CD14-positive monocyte (primary cell): ENCODE results near the gene EIF4E1B. TPM values are rescaled to one million over a fixed set of nuclear protein-coding genes. Genes with fewer than 3 reads are reported as not detected.
A peak's percentile ranks its signal among the peaks of the same experiment; 100 is the strongest.

ENCODE experiments used
- DNase-seq, 3 donors: peaks; one replicate each; pipeline ENCODE4 v3.0.0-alpha.2; 2011 to 2022
- H2AFZ ChIP-seq: 2 replicates; pipeline ENCODE4 v1.6.0; 2012; ENCODE audit warnings: mild to moderate bottlenecking, low read depth, low read length, inconsistent platforms; ENCODE audit not compliant: insufficient read depth, poor library complexity, severe bottlenecking
- H3K27ac ChIP-seq, 2 donors: 1 replicate in 1 of 2; 2 replicates in 1 of 2; pipeline ENCODE4 v1.5.1; 2012 to 2013; ENCODE audit warnings: low read length in 2 of 2, control low read depth in 1 of 2, inconsistent platforms in 1 of 2, low read depth in 1 of 2, mild to moderate bottlenecking in 1 of 2
- H3K27me3 ChIP-seq, 2 donors: one replicate each; pipeline versions ENCODE4 v1.6.0 to v1.6.1; 2011 to 2013; ENCODE audit warnings: low read length in 2 of 2; ENCODE audit not compliant: control insufficient read depth in 2 of 2, insufficient read depth in 2 of 2
- H3K36me3 ChIP-seq, 2 donors: replicated peaks in 1 of 2; 1 replicate in 1 of 2; 2 replicates in 1 of 2; pipeline versions ENCODE4 v1.5.1 to v1.6.1; 2012 to 2013; ENCODE audit warnings: low read length in 2 of 2, control low read depth in 1 of 2, inconsistent platforms in 1 of 2, mild to moderate bottlenecking in 1 of 2; ENCODE audit not compliant: insufficient read depth in 2 of 2, control insufficient read depth in 1 of 2
- H3K4me1 ChIP-seq, 2 donors: 1 replicate in 1 of 2; 2 replicates in 1 of 2; pipeline versions ENCODE4 v1.5.1 to v1.6.1; 2012 to 2013; ENCODE audit warnings: low read length in 2 of 2, control low read depth in 1 of 2, inconsistent platforms in 1 of 2, mild to moderate bottlenecking in 1 of 2, moderate library complexity in 1 of 2; ENCODE audit not compliant: insufficient read depth in 2 of 2, control insufficient read depth in 1 of 2
- H3K4me2 ChIP-seq: replicated peaks from 2 replicates; pipeline ENCODE3; 2012; ENCODE audit warnings: low read length, moderate library complexity, mild to moderate bottlenecking; ENCODE audit not compliant: poor library complexity, severe bottlenecking; ENCODE audit errors: extremely low read depth
- H3K4me3 ChIP-seq, 3 experiments: fragments of 200-600 bp in 1 of 3; sonication (generic) in 1 of 3; replicated peaks in 1 of 3; 1 replicate in 2 of 3; 2 replicates in 1 of 3; pipeline ENCODE4 v1.5.1; 2011 to 2013; ENCODE audit warnings: low read length in 3 of 3, mild to moderate bottlenecking in 3 of 3, control low read depth in 2 of 3, low read depth in 2 of 3, inconsistent platforms in 1 of 3, moderate library complexity in 1 of 3
- H3K79me2 ChIP-seq: 2 replicates; pipeline ENCODE4 v1.6.0; 2012; ENCODE audit warnings: mild to moderate bottlenecking, control low read depth, inconsistent platforms, low read length, moderate library complexity; ENCODE audit not compliant: insufficient read depth
- H3K9ac ChIP-seq: 2 replicates; pipeline ENCODE4 v1.6.0; 2017; ENCODE audit warnings: low read length, mild to moderate bottlenecking; ENCODE audit not compliant: insufficient read depth, poor library complexity, severe bottlenecking
- H3K9me3 ChIP-seq, 2 donors: replicated peaks in 1 of 2; 1 replicate in 1 of 2; 2 replicates in 1 of 2; pipeline versions ENCODE4 v1.5.1 to v1.6.1; 2012 to 2013; ENCODE audit warnings: low read length in 2 of 2, control low read depth in 1 of 2; ENCODE audit not compliant: control insufficient read depth in 1 of 2, insufficient read depth in 1 of 2
- H4K20me1 ChIP-seq: 2 replicates; pipeline ENCODE4 v1.6.0; 2012; ENCODE audit warnings: mild to moderate bottlenecking, low read length, control low read depth, moderate library complexity; ENCODE audit not compliant: insufficient read depth
- H3K27ac Mint-ChIP-seq, 7 donors: one replicate each; pipeline ENCODE4 v1.8.0; 2020; ENCODE audit warnings: mild to moderate bottlenecking in 7 of 7, mixed read lengths in 7 of 7, moderate library complexity in 6 of 7, inconsistent platforms in 2 of 7
- H3K27me3 Mint-ChIP-seq, 3 donors: one replicate each; pipeline ENCODE4 v1.8.0; 2021 to 2022; ENCODE audit warnings: low read depth in 3 of 3, mild to moderate bottlenecking in 3 of 3, mixed read lengths in 3 of 3, moderate library complexity in 3 of 3, inconsistent platforms in 1 of 3
- H3K36me3 Mint-ChIP-seq, 2 donors: one replicate each; pipeline ENCODE4 v1.8.0; 2020; ENCODE audit warnings: mixed read lengths in 2 of 2, inconsistent platforms in 1 of 2, mild to moderate bottlenecking in 1 of 2
- H3K4me1 Mint-ChIP-seq: one replicate; pipeline ENCODE4 v1.8.0; 2020; ENCODE audit warnings: mild to moderate bottlenecking, mixed read lengths
- H3K4me3 Mint-ChIP-seq, 2 donors: one replicate each; pipeline ENCODE4 v1.8.0; 2020; ENCODE audit warnings: mild to moderate bottlenecking in 2 of 2, mixed read lengths in 2 of 2, moderate library complexity in 1 of 2
- H3K9me3 Mint-ChIP-seq, 7 donors: one replicate each; pipeline ENCODE4 v1.8.0; 2020 to 2022; ENCODE audit warnings: mixed read lengths in 7 of 7, mild to moderate bottlenecking in 6 of 7, moderate library complexity in 6 of 7, inconsistent platforms in 2 of 7
- WGBS: methylation state at CpG from one replicate; pipeline ENCODE4 v1.1.5; 2013; ENCODE audit warnings: missing lambda C conversion rate; ENCODE audit not compliant: insufficient coverage; 5-methylcytosine and 5-hydroxymethylcytosine counted together
- intact Hi-C, 2 donors: fragments of 100-400 bp; cut with micrococcal nuclease; formaldehyde crosslinking; loops; one replicate each; pipeline versions ENCODE4 v1.15.0 to v1.15.1; 2023
- polyA plus RNA-seq, 3 donors: library from polyadenylated mRNA; depleted of rRNA in 1 of 3; unstranded in 2 of 3; stranded (reverse) in 1 of 3; fragments of 300-500 nt in 2 of 3; fragments of >200 nt in 1 of 3; fragmentation: Illumina TruSeq in 2 of 3; gene quantifications; 1 replicate in 2 of 3; 2 replicates in 1 of 3; pipeline ENCODE4 v1.2.3, GENCODE V29; 2012 to 2021
- TF ChIP-seq, protein P1 (sequence below): fragments of 200-600 bp; IDR thresholded peaks from one replicate; pipeline ENCODE4 v1.8.0; 2022; ENCODE audit warnings: antibody characterized with exemption, mild to moderate bottlenecking

Gene EIF4E1B
- polyA plus RNA-seq, 3 donors: not detected

DNA sequence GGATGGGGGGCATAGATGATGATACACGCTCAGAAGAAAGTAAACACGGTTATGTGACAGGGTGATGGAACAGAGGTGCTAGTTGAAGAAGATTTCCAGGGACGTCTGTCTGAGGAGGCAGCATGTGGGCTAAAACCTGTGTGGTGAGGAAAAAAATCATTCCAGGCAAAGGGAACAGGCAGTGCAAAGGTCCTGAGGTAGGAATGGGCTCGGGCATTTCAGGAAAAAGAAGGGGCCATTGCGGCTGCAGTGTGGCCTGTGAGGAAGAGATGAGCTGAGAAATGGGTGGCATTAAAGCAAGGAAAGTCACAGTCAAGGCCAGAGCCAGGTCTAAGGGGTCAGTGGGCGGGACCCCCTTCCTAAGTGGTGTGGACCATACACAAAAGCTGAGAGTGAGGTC is 35.0 kb downstream of the EIF4E1B start:
- H3K27ac ChIP-seq: no peak overlapping the region
- TF ChIP-seq, protein P1, sequence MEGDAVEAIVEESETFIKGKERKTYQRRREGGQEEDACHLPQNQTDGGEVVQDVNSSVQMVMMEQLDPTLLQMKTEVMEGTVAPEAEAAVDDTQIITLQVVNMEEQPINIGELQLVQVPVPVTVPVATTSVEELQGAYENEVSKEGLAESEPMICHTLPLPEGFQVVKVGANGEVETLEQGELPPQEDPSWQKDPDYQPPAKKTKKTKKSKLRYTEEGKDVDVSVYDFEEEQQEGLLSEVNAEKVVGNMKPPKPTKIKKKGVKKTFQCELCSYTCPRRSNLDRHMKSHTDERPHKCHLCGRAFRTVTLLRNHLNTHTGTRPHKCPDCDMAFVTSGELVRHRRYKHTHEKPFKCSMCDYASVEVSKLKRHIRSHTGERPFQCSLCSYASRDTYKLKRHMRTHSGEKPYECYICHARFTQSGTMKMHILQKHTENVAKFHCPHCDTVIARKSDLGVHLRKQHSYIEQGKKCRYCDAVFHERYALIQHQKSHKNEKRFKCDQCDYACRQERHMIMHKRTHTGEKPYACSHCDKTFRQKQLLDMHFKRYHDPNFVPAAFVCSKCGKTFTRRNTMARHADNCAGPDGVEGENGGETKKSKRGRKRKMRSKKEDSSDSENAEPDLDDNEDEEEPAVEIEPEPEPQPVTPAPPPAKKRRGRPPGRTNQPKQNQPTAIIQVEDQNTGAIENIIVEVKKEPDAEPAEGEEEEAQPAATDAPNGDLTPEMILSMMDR: no peak
- H3K9ac ChIP-seq: no peak overlapping the region
- H3K36me3 ChIP-seq: no peaks in the 10 kb centered on the region
- peaks cover 3% of the 10 kb centered on the region in 2 donors for H3K4me1 ChIP-seq
- H3K9me3 Mint-ChIP-seq: peaks cover 0 to 9% (median 0%) of the 10 kb centered on the region in 7 donors
- peaks cover 13 to 44% (median 24%) of the 10 kb centered on the region in 3 donors for H3K27me3 Mint-ChIP-seq
- H3K9me3 ChIP-seq: no peaks in the 10 kb centered on the region
- DNase-seq: no peak
- intact Hi-C loops: no loop called here
- H3K4me2 ChIP-seq: no peak overlapping the region
- no peak overlapping the region for H3K27ac Mint-ChIP-seq
- H3K27me3 ChIP-seq: no peaks in the 10 kb centered on the region
- peaks cover 2% of the 10 kb centered on the region for H3K4me1 Mint-ChIP-seq
- no peak overlapping the region for H3K4me3 Mint-ChIP-seq
- no peaks in the 10 kb centered on the region for H3K79me2 ChIP-seq
- no peaks in the 10 kb centered on the region for H4K20me1 ChIP-seq
- no peaks in the 10 kb centered on the region for H3K36me3 Mint-ChIP-seq
- WGBS: 94% methylated on average over 6 of the region's 6 CpGs
- no peak overlapping the region for H3K4me3 ChIP-seq
- H2AFZ ChIP-seq: no peak overlapping the region

DNA sequence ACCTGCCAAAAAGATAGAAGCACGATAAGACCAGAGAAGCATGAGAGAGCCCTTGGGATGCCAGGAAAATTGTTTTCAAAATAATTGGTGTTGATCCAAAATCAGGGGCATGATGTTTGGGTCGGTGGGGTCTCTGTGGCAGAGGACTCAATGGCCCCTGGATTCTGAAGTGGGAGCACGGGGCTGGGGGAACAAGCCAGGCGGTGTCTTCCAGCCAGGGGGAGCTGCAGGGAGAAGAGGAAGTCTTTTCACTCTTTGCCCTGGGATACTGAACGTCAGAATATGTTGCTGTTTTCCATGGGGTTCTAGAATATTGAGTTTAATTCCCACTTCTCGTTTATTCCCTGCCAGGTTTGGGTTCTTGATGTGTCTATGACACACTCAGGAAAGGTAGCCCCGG is 37.2 kb downstream of the EIF4E1B start:
- 65% methylated on average over 7 of the region's 7 CpGs for whole genome bisulfite sequencing
- DNase-seq: no peak
- Histone ChIP-seq H2AFZ (no peak overlapping the region), H3K27me3 (no peaks in the 10 kb centered on the region), H4K20me1 (no peaks in the 10 kb centered on the region), H3K36me3 (no peaks in the 10 kb centered on the region), H3K4me2 (no peak overlapping the region), H3K27ac (no peak overlapping the region), H3K4me1 (no peaks in the 10 kb centered on the region), H3K79me2 (no peaks in the 10 kb centered on the region), H3K9me3 (no peaks in the 10 kb centered on the region), H3K4me3 (no peak overlapping the region), H3K9ac (no peak overlapping the region)
- no peak overlapping the region for H3K4me3 Mint-ChIP-seq
- no peaks in the 10 kb centered on the region for H3K4me1 Mint-ChIP-seq
- TF ChIP-seq, protein P1: no peak
- H3K27me3 Mint-ChIP-seq: peaks cover 21 to 51% (median 26%) of the 10 kb centered on the region in 3 donors
- H3K9me3 Mint-ChIP-seq: peaks cover 0 to 9% (median 0%) of the 10 kb centered on the region in 7 donors
- no peaks in the 10 kb centered on the region for H3K36me3 Mint-ChIP-seq
- intact Hi-C loops: no loop called here
- peak overlapping the region in 1 of 7 donors; percentile 36 for H3K27ac Mint-ChIP-seq
